Endothelial cell of umbilical vein (primary cell): ENCODE results near the gene LAMB4. TPM values are rescaled to one million over a fixed set of nuclear protein-coding genes. Genes with fewer than 3 reads are reported as not detected.

ENCODE experiments used
- BruUV-seq: library from RNA; stranded (reverse); fragments of 400-500 nt; replicated peaks from 2 replicates; lab custom pipeline; 2021; lab: Mats Ljungman, UMichigan
- CTCF ChIA-PET: fragments of 300-600, 350-600 bp; sonication (Branson Sonifier 250); formaldehyde crosslinking; loops from one replicate; lab custom pipeline; 2021; ENCODE audit warnings: antibody characterized with exemption, inconsistent platforms; lab: Charles Lee
- POLR2A ChIA-PET: fragments of 300-600, 350-600 bp; sonication (Branson Sonifier 250); formaldehyde crosslinking; loops from one replicate; lab custom pipeline; 2021; ENCODE audit warnings: antibody characterized with exemption, inconsistent platforms; lab: Charles Lee
- DNase-seq: peaks from one replicate; pipeline ENCODE4 v3.0.0-alpha.2; 2011; ENCODE audit warnings: low read depth, low spot score
- FAIRE-seq: peaks from 2 replicates; lab custom pipeline; 2011; peaks lifted over from hg19 to GRCh38; lab: Jason Lieb, UNC
- H2AFZ ChIP-seq: 2 replicates; pipeline ENCODE4 v1.6.0; 2012; ENCODE audit warnings: low read depth, low read length, control low read depth, inconsistent platforms
- H3K27ac ChIP-seq: 2 replicates; pipeline ENCODE4 v1.5.1; 2011; ENCODE audit warnings: low read depth, mild to moderate bottlenecking, control low read depth, low read length, moderate library complexity; ENCODE audit not compliant: insufficient read depth
- H3K27me3 ChIP-seq, 2 experiments: 2 replicates each; pipeline versions ENCODE4 v1.6.0 to v1.6.1; 2011; ENCODE audit warnings: low read length in 2 of 2, mixed read lengths in 1 of 2; ENCODE audit not compliant: control insufficient read depth in 2 of 2, insufficient read depth in 2 of 2
- H3K36me3 ChIP-seq, 2 experiments: 2 replicates in 1 of 2; 3 replicates in 1 of 2; pipeline ENCODE4 v1.5.1; 2011; ENCODE audit warnings: low read length in 2 of 2, mild to moderate bottlenecking in 1 of 2, moderate library complexity in 1 of 2; ENCODE audit not compliant: control insufficient read depth in 2 of 2, insufficient read depth in 2 of 2; ENCODE audit errors: extremely low read depth in 1 of 2
- H3K4me1 ChIP-seq: 3 replicates; pipeline ENCODE4 v1.5.1; 2011; ENCODE audit warnings: mild to moderate bottlenecking, low read length; ENCODE audit not compliant: control insufficient read depth, insufficient read depth; ENCODE audit errors: extremely low read depth
- H3K4me2 ChIP-seq: 2 replicates; pipeline ENCODE4 v1.6.1; 2011; ENCODE audit warnings: low read length, control low read depth, mixed read lengths; ENCODE audit not compliant: insufficient read depth
- H3K4me3 ChIP-seq, 3 experiments: fragments of 200-600 bp in 1 of 3; sonication (generic), shearing (Covaris generic) in 1 of 3; replicated peaks in 1 of 3; 2 replicates each; pipeline ENCODE4 v1.5.1; 2011 to 2016; ENCODE audit warnings: control low read depth in 3 of 3, low read length in 3 of 3, mild to moderate bottlenecking in 2 of 3, inconsistent platforms in 1 of 3, low read depth in 1 of 3, moderate library complexity in 1 of 3; ENCODE audit not compliant: insufficient read depth in 1 of 3
- H3K79me2 ChIP-seq: 2 replicates; pipeline ENCODE4 v1.6.0; 2012; ENCODE audit warnings: low read length, inconsistent platforms; ENCODE audit not compliant: control insufficient read depth, insufficient read depth
- H3K9ac ChIP-seq: replicated peaks from 2 replicates; pipeline ENCODE3; 2011; ENCODE audit warnings: low read length, control low read depth; ENCODE audit not compliant: insufficient read depth; ENCODE audit errors: extremely low read depth
- H3K9me1 ChIP-seq: replicated peaks from 3 replicates; pipeline ENCODE4 v1.6.0; 2011; ENCODE audit warnings: mild to moderate bottlenecking, low read length; ENCODE audit not compliant: control insufficient read depth, insufficient read depth; ENCODE audit errors: extremely low read depth
- H3K9me3 ChIP-seq: replicated peaks from 2 replicates; pipeline ENCODE4 v1.5.1; 2012; ENCODE audit warnings: low read length, inconsistent platforms; ENCODE audit not compliant: control insufficient read depth, insufficient read depth
- H4K20me1 ChIP-seq: replicated peaks from 2 replicates; pipeline ENCODE3; 2011; ENCODE audit warnings: mild to moderate bottlenecking, low read length; ENCODE audit not compliant: control insufficient read depth, insufficient read depth; ENCODE audit errors: extremely low read depth
- CTCF ChIP-seq, 2 donors: IDR thresholded peaks; 1 replicate in 1 of 2; 2 replicates in 1 of 2; pipeline ENCODE4 v1.5.1; 2011; ENCODE audit warnings: low read length in 2 of 2, mild to moderate bottlenecking in 2 of 2, moderate library complexity in 2 of 2, control low read depth in 1 of 2, inconsistent platforms in 1 of 2, low read depth in 1 of 2; ENCODE audit not compliant: insufficient read depth in 1 of 2; ENCODE audit errors: extremely low read depth in 1 of 2
- EZH2 ChIP-seq: IDR thresholded peaks from 2 replicates; pipeline ENCODE4 v1.6.1; 2012; ENCODE audit warnings: borderline replicate concordance, low read depth, mild to moderate bottlenecking, moderate library complexity, low read length, inconsistent platforms; ENCODE audit not compliant: severe bottlenecking
- FOS ChIP-seq: IDR thresholded peaks from 2 replicates; pipeline ENCODE4 v1.6.1; 2011; ENCODE audit warnings: mild to moderate bottlenecking, low read length, moderate library complexity, borderline replicate concordance; ENCODE audit not compliant: insufficient read depth
- GATA2 ChIP-seq: IDR thresholded peaks from 2 replicates; pipeline ENCODE4 v1.7.0; 2011; ENCODE audit warnings: low read depth, mild to moderate bottlenecking, moderate library complexity, mixed read lengths, low read length; ENCODE audit not compliant: insufficient read length, insufficient read depth
- JUN ChIP-seq: IDR thresholded peaks from 2 replicates; pipeline ENCODE4 v1.6.1; 2011; ENCODE audit warnings: borderline replicate concordance, low read depth; ENCODE audit not compliant: insufficient read length, insufficient read depth
- MYC ChIP-seq: IDR thresholded peaks from one replicate; pipeline ENCODE4 v1.6.1; 2011; ENCODE audit warnings: mild to moderate bottlenecking, low read depth, low read length
- POLR2A ChIP-seq: IDR thresholded peaks from 2 replicates; pipeline ENCODE4 v1.6.1; 2012; ENCODE audit warnings: low read depth, mild to moderate bottlenecking, control low read depth, low read length
- POLR2AphosphoS5 ChIP-seq: IDR thresholded peaks from 2 replicates; pipeline ENCODE4 v1.6.1; 2012; ENCODE audit warnings: low read depth, mild to moderate bottlenecking, control low read depth, low read length, moderate library complexity; ENCODE audit not compliant: insufficient read depth
- dilution Hi-C: fragments of 300-500 bp; cut with MboI; formaldehyde crosslinking; loops from one replicate; pipeline ENCODE4 v1.15.0; 2019; ENCODE audit warnings: low sequenced_read_pairs; ENCODE audit not compliant: extremely low pct_ligation_motif_present
- intact Hi-C: fragments of 100-400 bp; cut with micrococcal nuclease; formaldehyde crosslinking; loops from one replicate; pipeline ENCODE4 v1.10.0; 2022
- polyA plus RNA-seq, 4 experiments: library from polyadenylated mRNA; depleted of rRNA in 3 of 4; stranded (reverse) in 3 of 4; unstranded in 1 of 4; fragments of >200 nt; gene quantifications; 2 replicates each; pipeline versions ENCODE4 v1.2.1 to v1.2.3, GENCODE V29; 2011 to 2012; ENCODE audit warnings: missing spikeins in 1 of 4
- total RNA-seq: library from RNA; stranded (reverse); gene quantifications from 2 replicates; pipeline ENCODE4 v1.2.3, GENCODE V29; 2021
- TF ChIP-seq, protein P1 (sequence below): IDR thresholded peaks from 2 replicates; pipeline ENCODE4 v1.6.1; 2011; ENCODE audit not compliant: insufficient read depth, insufficient read length

Gene LAMB4
- total and polyA plus RNA-seq, 2 donors (not counting 3 experiments of a cell fraction or from before 2014, with no cell fraction given) = 0.15 to 0.20 TPM

GRCh38 chr7:108124820-108125219, 5.3 kb downstream of the LAMB4 start:
- TF ChIP-seq POLR2A (no peak), CTCF (IDR thresholded peaks at IDR 0.05; ENCODE audit: extremely low read depth in 1 of 2, insufficient read depth in 1 of 2, low read depth in 1 of 2, low read length in 2 of 2) (no peak), POLR2AphosphoS5 (no peak), FOS (no peak), GATA2 (no peak), EZH2 (no peak), MYC (no peak), JUN (no peak)
- TF ChIP-seq, protein P1, sequence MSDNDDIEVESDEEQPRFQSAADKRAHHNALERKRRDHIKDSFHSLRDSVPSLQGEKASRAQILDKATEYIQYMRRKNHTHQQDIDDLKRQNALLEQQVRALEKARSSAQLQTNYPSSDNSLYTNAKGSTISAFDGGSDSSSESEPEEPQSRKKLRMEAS = no peak
- no peak overlapping the region for H3K9ac ChIP-seq

More at GRCh38 chr7:108124820-108125219, 5.3 kb downstream of the LAMB4 start:
- Histone ChIP-seq H3K9me3 (no peaks in the 10 kb centered on the region), H3K27me3 (no peaks in the 10 kb centered on the region), H3K4me1 (no peaks in the 10 kb centered on the region), H3K36me3 (no peaks in the 10 kb centered on the region), H4K20me1 (no peaks in the 10 kb centered on the region), H3K79me2 (no peaks in the 10 kb centered on the region), H3K4me3 (no peak overlapping the region), H3K9me1 (no peaks in the 10 kb centered on the region), H3K27ac (no peak overlapping the region), H2AFZ (no peak overlapping the region), H3K4me2 (no peak overlapping the region)
- dilution Hi-C loops = no loop called here
- BruUV-seq = no TSS peak
- DNase-seq (no peak), FAIRE-seq (no peak)
- POLR2A ChIA-PET = no interaction called here
- CTCF ChIA-PET = interaction anchor here (1.2 kb wide), 1 partner anchor 21 kb away, joined by 3 read pairs; no protein-coding TSS in a partner anchor
- intact Hi-C loops = no loop called here
